Keratinocyte (primary cell): Measurements from ENCODE around the gene GTF2IRD1. TPM values are rescaled to one million over a fixed set of nuclear protein-coding genes. Genes with fewer than 3 reads are reported as not detected.

Source experiments
- DNase-seq: peaks from one replicate; pipeline ENCODE4 v3.0.0-alpha.2; 2011; ENCODE audit warnings: low read depth, missing footprints, low spot score
- FAIRE-seq: peaks from 2 replicates; lab custom pipeline; 2011; peaks lifted over from hg19 to GRCh38; lab: Jason Lieb, UNC
- H2AFZ ChIP-seq: 2 replicates; pipeline ENCODE4 v1.6.0; 2012; ENCODE audit warnings: low read length, control low read depth, inconsistent platforms; ENCODE audit not compliant: control insufficient read depth
- H3K27ac ChIP-seq: 2 replicates; pipeline ENCODE4 v1.5.1; 2011; ENCODE audit warnings: low read length; ENCODE audit not compliant: control insufficient read depth, insufficient read depth
- H3K27me3 ChIP-seq: 3 replicates; pipeline ENCODE4 v1.6.0; 2011; ENCODE audit warnings: low read length; ENCODE audit not compliant: control insufficient read depth, insufficient read depth; ENCODE audit errors: extremely low read depth
- H3K36me3 ChIP-seq, 2 experiments: 2 replicates in 1 of 2; 3 replicates in 1 of 2; pipeline ENCODE4 v1.5.1; 2011; ENCODE audit warnings: low read length in 2 of 2, mild to moderate bottlenecking in 1 of 2; ENCODE audit not compliant: control insufficient read depth in 2 of 2, insufficient read depth in 2 of 2; ENCODE audit errors: extremely low read depth in 1 of 2
- H3K4me1 ChIP-seq: 3 replicates; pipeline ENCODE4 v1.5.1; 2011; ENCODE audit warnings: low read length; ENCODE audit not compliant: control insufficient read depth, insufficient read depth; ENCODE audit errors: extremely low read depth
- H3K4me2 ChIP-seq: 3 replicates; pipeline ENCODE4 v1.6.0; 2011; ENCODE audit warnings: low read depth, low read length; ENCODE audit not compliant: control insufficient read depth, insufficient read depth; ENCODE audit errors: extremely low read depth
- H3K4me3 ChIP-seq, 3 experiments: fragments of 200-600 bp in 1 of 3; sonication (generic) in 1 of 3; 2 replicates in 2 of 3; 3 replicates in 1 of 3; pipeline ENCODE4 v1.5.1; 2011 to 2016; ENCODE audit warnings: low read length in 3 of 3, mild to moderate bottlenecking in 3 of 3, control low read depth in 2 of 3, inconsistent platforms in 1 of 3, low read depth in 1 of 3, mixed read lengths in 1 of 3, mixed run types in 1 of 3, moderate library complexity in 1 of 3; ENCODE audit not compliant: control insufficient read depth in 2 of 3, insufficient read depth in 2 of 3; ENCODE audit errors: extremely low read depth in 1 of 3
- H3K79me2 ChIP-seq: 2 replicates; pipeline ENCODE4 v1.6.0; 2012; ENCODE audit warnings: low read length; ENCODE audit not compliant: control insufficient read depth, insufficient read depth
- H3K9ac ChIP-seq: 3 replicates; pipeline ENCODE4 v1.6.0; 2011; ENCODE audit warnings: low read length; ENCODE audit not compliant: control insufficient read depth, insufficient read depth; ENCODE audit errors: extremely low read depth
- H3K9me1 ChIP-seq: 3 replicates; pipeline ENCODE4 v1.6.0; 2011; ENCODE audit warnings: low read length; ENCODE audit not compliant: control insufficient read depth, insufficient read depth; ENCODE audit errors: extremely low read depth
- H3K9me3 ChIP-seq: 2 replicates; pipeline ENCODE4 v1.5.1; 2012; ENCODE audit warnings: low read depth, low read length; ENCODE audit not compliant: control insufficient read depth
- H4K20me1 ChIP-seq: 3 replicates; pipeline ENCODE4 v1.6.0; 2011; ENCODE audit warnings: low read length; ENCODE audit not compliant: control insufficient read depth, insufficient read depth; ENCODE audit errors: extremely low read depth
- CTCF ChIP-seq, 3 experiments: IDR thresholded peaks in 1 of 3; conservative IDR thresholded peaks in 1 of 3; optimal IDR thresholded peaks in 1 of 3; 2 replicates in 2 of 3; 3 replicates in 1 of 3; pipeline versions ENCODE3 to v1.5.1; 2011; ENCODE audit warnings: low read length in 3 of 3, mild to moderate bottlenecking in 3 of 3, moderate library complexity in 2 of 3, control low read depth in 1 of 3, inconsistent platforms in 1 of 3; ENCODE audit not compliant: insufficient read depth in 2 of 3; ENCODE audit errors: extremely low read depth in 1 of 3
- EZH2 ChIP-seq: IDR thresholded peaks from one replicate; pipeline ENCODE4 v1.6.1; 2012; ENCODE audit warnings: inconsistent platforms, mild to moderate bottlenecking, low read length, moderate library complexity
- dilution Hi-C: fragments of 300-500 bp; cut with MboI; formaldehyde crosslinking; loops from one replicate; pipeline ENCODE4 v1.7.0; 2020; ENCODE audit warnings: low sequenced_read_pairs; ENCODE audit not compliant: extremely low pct_ligation_motif_present
- polyA plus RNA-seq, 5 experiments: library from polyadenylated mRNA; depleted of rRNA in 3 of 5; stranded (reverse) in 3 of 5; stranded (forward) in 1 of 5; unstranded in 1 of 5; fragments of >200 nt; gene quantifications; 1 replicate in 1 of 5; 2 replicates in 3 of 5; 3 replicates in 1 of 5; pipeline versions ENCODE4 v1.2.1 to v1.2.3, GENCODE V29; 2011 to 2012; ENCODE audit warnings: missing spikeins in 2 of 5, low read depth in 1 of 5, low replicate concordance in 1 of 5

Gene GTF2IRD1
- polyA plus RNA-seq, 1 donor (not counting 4 experiments of a cell fraction or from before 2014, with no cell fraction given): 19.4 TPM

GRCh38 chr7:74473116-74473515, 19.4 kb downstream of the GTF2IRD1 start:
- peaks cover 9% of the 10 kb centered on the region for H3K79me2 ChIP-seq
- no peak overlapping the region for H2AFZ ChIP-seq
- no peaks in the 10 kb centered on the region for H3K9me3 ChIP-seq
- no peak for DNase-seq
- H3K4me3 ChIP-seq: no peak overlapping the region
- FAIRE-seq: no peak
- no peak overlapping the region for H3K9ac ChIP-seq
- H3K27me3 ChIP-seq: no peaks in the 10 kb centered on the region
- H3K36me3 ChIP-seq: peaks cover 0 to 5% of the 10 kb centered on the region in 2 experiments
- no peak for TF ChIP-seq EZH2
- TF ChIP-seq CTCF (optimal IDR thresholded peaks at IDR 0.05 in 1 of 3, IDR thresholded peaks at IDR 0.05 in 1 of 3, conservative IDR thresholded peaks at IDR 0.05 in 1 of 3; ENCODE audit: extremely low read depth in 1 of 3, insufficient read depth in 2 of 3, low read length in 3 of 3): no peak
- H3K4me1 ChIP-seq: peaks cover 32% of the 10 kb centered on the region
- peaks cover 3% of the 10 kb centered on the region for H4K20me1 ChIP-seq
- no peak overlapping the region for H3K27ac ChIP-seq
- peaks cover 10% of the 10 kb centered on the region for H3K9me1 ChIP-seq
- dilution Hi-C loops: no loop called here
- no peak overlapping the region for H3K4me2 ChIP-seq

DNA sequence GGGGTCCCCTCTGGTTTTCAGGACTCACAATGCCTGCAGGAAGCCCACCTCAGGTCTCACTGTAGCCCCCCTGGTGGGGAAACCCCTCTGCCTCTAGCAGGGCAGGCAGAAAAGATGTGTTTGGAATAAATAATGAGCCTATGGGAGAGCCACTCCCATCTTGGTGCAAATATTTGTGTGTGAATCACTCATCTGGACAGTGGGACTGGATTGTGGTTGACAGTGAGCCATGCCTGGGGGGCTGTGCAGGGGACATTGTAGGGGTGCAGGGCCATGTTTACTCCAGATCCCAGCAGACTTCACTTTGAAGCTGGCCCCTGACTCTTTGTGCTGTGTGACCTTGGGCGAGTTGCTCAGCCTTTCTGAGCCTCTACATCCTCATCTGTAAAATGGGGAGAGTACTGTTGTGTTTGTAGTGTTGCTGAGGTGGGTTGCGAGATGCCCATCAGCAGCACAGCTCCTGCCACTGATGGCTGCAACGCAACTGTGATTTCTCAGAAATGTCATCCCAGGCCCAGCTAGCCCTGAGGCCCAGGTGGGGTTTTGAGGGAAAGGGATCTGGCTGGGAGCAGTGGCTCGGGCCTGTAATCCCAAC, 20.7 kb downstream of the GTF2IRD1 start:
- no peak for TF ChIP-seq EZH2
- no peak for TF ChIP-seq CTCF (optimal IDR thresholded peaks at IDR 0.05 in 1 of 3, IDR thresholded peaks at IDR 0.05 in 1 of 3, conservative IDR thresholded peaks at IDR 0.05 in 1 of 3; ENCODE audit: extremely low read depth in 1 of 3, insufficient read depth in 2 of 3, low read length in 3 of 3)
- Histone ChIP-seq H3K9me1 (peaks cover 10% of the 10 kb centered on the region), H3K9me3 (no peaks in the 10 kb centered on the region), H3K79me2 (peaks cover 11% of the 10 kb centered on the region), H3K27me3 (no peaks in the 10 kb centered on the region), H2AFZ (no peak overlapping the region), H3K4me2 (no peak overlapping the region), H3K4me1 (peaks cover 39% of the 10 kb centered on the region), H3K9ac (no peak overlapping the region), H3K27ac (no peak overlapping the region), H4K20me1 (peaks cover 3% of the 10 kb centered on the region), H3K4me3 (no peak overlapping the region), H3K36me3 (peaks cover 0 to 5% of the 10 kb centered on the region in 2 experiments)
- no peak for DNase-seq
- FAIRE-seq: no peak
- dilution Hi-C loops: no loop called here
